Testis (tissue), 2 donors: ENCODE results near the gene CBLB.

Source experiments
- CTCF ChIP-seq, 3 experiments: fragments of 450-650 bp in 2 of 3; fragments of 200-600 bp in 1 of 3; sonication (generic) in 1 of 3; IDR thresholded peaks; one replicate each; pipeline ENCODE4 v1.5.1; 2016 to 2019; ENCODE audit warnings: antibody characterized with exemption in 3 of 3, mild to moderate bottlenecking in 2 of 3, moderate library complexity in 1 of 3
- POLR2A ChIP-seq: fragments of 450-650 bp; IDR thresholded peaks from one replicate; pipeline ENCODE4 v1.6.1; 2017; ENCODE audit warnings: antibody characterized with exemption, mild to moderate bottlenecking, moderate library complexity

DNA sequence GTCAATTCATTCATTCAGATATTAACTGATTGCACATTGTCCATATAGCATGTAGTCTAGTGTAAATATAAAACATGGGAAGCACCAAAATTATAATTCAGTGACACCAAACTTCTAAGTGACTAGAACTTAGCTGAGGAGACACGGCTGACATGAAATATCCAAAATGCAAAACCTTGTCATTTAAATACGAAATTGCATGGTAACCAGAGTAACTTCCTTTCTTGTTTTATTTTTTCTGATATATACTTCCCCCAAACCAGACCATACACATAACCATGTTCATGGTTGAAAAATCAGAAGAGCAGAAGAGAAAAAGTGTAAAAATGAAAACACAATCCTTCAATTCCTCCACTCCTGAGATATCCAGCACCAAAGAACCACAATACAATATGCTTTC lies 38.0 kb downstream of the CBLB start:
- TF ChIP-seq CTCF (IDR thresholded peaks at IDR 0.05) (no peak), POLR2A (no peak)
